Activated CD4-positive, CD25-positive, alpha-beta regulatory T cell treated with anti-CD3 and anti-CD28 coated beads, Interleukin-2, amount 50 U/mL, for 24 hours (primary cell): Measurements from ENCODE around the gene DACH1.

Experiments used
- ATAC-seq, 2 donors: fragments of 150-1000 bp; cut with Tn5 transposase; one replicate each; pipeline ENCODE4 v1.10.0; 2021; ENCODE audit warnings: mild to moderate bottlenecking in 1 of 2, moderate library complexity in 1 of 2

The DACH1 gene

DNA sequence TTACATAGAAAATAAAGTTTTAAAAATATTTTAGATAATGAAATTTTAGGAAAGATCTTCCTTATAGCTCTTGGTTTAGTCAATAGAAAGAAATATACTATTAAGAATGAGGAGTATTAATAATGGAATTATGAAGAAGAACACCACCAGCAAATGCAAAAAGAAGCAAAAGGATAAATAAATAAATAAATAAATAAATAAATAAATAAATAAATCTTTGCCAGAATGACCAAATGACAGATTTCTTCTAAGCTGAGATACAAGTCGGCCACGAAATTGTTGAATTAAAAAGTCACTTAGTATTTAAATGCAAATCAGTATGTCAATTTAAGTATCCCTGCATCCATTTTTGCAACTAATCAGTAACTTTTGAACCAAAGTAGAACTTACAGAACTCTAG is 95.9 kb downstream of the DACH1 start:
- ATAC-seq: no peak

DNA sequence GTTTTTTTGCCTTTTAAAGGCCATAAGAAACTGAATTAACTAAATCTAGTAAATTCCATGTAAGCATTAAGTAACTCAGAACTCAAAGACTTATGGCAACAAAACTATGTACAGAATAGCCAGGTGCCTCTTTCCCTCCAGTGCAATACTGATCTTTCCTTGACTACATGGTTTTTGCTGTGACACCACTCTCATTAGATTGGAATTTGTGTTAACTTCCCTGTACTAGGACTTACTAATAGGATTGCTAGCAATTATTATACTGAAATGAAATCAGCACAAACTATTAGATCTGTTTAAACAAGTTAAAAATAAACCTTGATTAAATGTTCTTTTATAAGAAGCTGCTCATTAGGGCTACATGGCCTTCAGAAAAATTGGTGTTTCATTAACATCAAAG is 96.3 kb downstream of the DACH1 start:
- ATAC-seq: no peak

DNA sequence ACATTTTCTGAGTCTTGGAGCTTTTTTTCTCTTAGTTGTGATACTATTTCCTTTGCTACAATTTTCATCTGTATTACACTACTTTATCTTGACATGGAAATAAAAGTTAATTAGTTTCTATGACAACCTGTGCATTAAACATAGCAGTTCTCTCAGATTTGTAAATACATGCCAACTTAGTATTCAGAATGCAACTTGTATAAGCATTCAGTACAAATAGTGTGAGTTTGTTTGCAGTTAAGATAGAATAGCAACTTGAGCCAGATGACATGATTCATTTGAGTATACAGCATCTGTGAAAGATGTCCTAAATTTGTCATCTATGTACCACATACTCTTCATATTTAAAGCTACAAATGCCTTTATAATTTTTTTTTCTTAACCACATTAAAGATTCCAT is 98.1 kb downstream of the DACH1 start:
- ATAC-seq: no peak

GRCh38 chr13:71759651-71760511 is 107.1 kb downstream of the DACH1 start:
- no peak for ATAC-seq

GRCh38 chr13:71758828-71759227 is 108.2 kb downstream of the DACH1 start:
- ATAC-seq: no peak

GRCh38 chr13:71754407-71754974 is 112.5 kb downstream of the DACH1 start:
- ATAC-seq: no peak

DNA sequence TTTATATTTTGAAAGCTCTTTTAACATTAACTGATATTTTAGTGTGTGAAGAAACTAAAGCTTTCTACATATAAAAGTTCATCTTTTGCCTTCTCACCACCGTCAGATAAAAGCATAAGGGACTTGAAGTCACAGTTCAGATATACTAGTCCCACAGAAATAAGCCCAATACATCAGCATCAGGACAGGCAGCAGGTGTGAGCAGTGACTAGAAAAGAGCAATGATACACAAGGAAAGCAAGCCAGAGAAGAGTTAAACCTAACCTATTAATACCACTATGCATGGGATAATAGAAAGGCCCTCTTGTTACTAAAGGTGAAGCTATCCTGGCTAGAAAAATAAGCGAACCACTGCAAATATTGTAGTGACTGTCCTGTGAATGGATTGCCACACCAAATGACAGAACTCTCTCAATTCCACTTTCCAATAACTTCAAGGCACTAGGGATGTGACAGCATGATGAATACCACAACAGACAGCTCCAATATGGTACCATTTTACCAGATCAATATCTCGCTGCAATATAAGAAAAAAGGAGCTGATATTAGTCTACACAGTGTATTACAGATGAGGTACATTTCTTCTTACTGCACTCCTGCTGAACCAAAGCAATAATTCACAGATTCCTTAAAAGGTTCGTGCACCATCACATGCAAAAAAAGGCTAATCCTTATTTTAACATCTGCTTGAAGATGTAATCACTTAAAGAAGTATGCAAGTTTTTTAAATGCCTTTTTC is 114.1 kb downstream of the DACH1 start:
- ATAC-seq: no peak

DNA sequence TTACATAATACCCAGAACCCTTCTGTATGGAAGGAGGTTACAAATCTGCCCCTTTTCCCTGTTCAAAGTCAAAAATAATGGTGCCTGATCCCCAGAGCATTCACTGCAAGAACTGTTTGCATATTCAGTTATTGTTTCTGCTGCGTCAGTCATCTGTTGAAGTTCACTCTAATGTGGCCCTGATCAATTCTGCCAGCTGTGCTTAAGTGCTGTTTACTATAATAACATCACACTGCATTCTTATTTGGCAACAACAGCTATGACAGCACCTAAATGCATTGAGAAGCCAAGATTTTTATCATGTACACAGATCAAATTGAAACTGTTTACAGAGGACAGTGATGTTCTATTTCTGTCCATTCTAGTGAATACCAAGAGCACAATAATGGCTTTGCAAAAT is 115.9 kb downstream of the DACH1 start:
- ATAC-seq: no peak

DNA sequence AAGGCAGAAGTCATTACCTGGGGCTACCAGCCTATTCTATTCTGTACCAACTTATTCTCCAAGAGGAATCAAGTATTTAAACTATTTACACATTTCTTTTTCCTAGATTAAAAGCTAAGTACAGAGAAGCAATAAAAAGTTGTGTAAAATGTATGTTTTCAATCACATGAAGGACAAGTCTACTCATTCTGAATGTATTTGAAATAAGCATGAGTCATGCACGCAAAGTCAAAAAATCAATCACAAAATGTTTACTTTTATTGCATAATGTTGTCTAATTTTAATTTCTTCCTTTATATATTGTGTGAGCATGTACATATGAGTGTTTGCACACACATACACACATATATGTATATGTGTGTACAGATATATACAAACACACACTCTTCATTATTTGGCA is 136.7 kb downstream of the DACH1 start:
- no peak for ATAC-seq

GRCh38 chr13:71729441-71729840 is 137.6 kb downstream of the DACH1 start:
- ATAC-seq: no peak

GRCh38 chr13:71727662-71728061 is 139.3 kb downstream of the DACH1 start:
- ATAC-seq: no peak

DNA sequence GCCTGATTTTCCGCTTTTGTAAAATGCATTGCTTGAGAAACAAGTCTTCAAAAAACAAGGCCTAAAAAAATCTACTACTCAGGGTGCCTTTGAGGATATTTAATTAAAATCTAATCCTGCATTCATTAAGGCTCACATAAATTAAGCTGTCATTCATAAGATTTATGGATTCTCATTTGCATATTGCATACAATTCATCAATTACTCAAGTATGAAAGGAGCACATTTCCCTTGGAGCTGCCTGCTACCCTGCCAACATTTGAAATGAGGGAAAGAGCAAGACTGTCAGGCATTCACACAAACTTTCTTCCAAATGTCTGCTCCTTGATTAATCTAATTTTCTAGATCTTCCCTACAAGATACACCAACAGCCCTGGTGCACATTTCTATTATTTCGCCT is 140.0 kb downstream of the DACH1 start:
- ATAC-seq: no peak

DNA sequence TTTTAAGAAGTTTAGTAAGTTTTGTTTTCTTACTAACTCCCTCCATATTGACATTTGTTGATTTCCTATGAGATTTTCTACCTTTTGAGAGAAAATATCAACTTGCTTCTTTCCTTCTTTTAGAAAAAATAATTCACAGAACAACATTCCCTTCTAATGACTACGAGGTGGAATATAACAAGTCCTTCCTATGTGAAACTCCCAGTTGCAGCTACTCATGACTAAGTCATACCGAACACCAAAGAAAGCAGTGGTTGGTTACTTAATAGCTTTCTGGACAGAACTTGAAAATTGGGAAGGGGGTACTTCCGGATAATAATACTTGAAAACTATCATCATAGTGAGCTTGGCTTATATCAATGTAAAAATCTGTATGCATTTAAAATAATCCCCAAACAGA is 144.8 kb downstream of the DACH1 start:
- no peak for ATAC-seq

DNA sequence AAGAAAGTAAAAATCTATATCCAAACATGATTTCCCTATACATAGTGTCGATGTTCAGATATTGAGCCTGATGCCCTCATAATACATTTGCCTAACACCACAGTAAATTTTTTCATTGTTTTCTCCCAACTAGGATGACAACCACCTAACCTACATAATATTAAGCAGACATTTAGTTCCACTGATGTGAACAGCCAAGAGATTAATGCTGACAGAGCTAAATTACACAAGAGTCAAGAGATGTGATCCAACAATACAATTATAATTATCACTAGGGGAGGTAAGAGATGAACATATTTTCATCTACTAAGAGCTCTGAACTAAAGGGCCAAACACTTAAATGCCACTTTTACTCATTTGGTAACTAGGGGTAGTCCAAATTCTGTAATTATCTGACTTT is 145.9 kb downstream of the DACH1 start:
- ATAC-seq: no peak

DNA sequence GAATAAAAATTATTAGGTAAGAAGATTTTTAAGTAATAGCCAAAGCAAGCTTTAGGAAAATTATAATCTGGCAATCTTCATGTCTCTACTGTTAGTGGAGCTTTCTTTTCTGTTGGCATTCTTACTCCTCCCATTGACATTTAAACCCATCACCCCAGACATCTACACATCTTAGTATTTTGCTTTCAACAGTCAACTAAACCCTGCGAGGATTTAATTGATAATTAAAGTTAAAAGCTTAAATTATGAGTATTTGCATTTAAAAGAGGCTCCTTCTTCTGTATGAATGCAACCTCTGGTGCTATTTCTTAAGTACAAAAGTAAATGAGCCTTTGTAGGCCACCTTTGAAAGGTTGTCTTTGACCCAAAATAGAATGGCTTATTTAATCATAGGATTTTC is 148.1 kb downstream of the DACH1 start:
- ATAC-seq: no peak

DNA sequence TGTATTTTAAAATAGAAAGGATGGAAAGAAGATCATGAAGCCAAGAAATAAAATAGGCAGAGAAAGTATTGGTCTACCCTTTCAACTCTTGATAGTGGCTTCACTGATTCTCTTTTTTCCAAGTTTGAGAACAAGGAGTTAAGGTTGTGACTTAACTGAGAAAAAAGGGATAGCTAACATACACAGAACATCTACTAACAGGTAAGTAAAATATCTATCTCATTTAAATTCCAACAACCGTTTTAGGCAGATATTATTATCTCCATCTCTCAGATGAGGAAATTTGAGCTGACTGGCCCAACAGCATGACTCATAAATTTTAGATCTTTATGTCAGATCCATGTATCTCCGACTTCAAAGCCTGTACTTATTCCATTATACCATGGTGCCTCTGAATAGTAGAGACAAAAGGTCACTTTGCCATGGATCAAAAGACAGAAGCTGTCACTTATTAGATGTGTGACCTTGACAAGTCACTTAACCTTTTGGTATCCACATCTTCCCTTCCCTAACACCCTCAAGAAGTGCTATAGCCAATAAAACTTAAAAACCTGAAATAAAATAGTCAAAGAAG is 152.1 kb downstream of the DACH1 start:
- no peak for ATAC-seq

GRCh38 chr13:71712988-71713653 is 153.9 kb downstream of the DACH1 start:
- ATAC-seq: no peak

DNA sequence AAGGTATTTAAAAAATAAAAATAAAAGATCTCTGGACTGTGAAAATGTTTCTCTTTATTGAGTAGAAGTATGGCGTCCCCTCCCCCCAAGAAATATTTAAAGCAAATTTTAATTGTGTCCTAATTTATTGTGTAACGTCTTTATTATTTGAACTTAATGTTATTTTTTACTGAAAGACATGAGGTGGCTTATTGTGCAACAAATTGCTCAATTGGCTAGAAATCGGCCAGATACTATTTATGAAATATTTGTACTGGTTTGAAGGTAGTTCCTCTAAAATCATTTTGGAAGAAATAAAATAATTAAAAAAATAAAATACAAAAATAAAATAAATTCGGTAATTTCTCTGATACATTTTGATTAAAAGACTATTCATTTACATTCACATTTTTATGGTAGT is 162.3 kb downstream of the DACH1 start:
- no peak for ATAC-seq

GRCh38 chr13:71703138-71703537 is 163.9 kb downstream of the DACH1 start:
- ATAC-seq: no peak

GRCh38 chr13:71702253-71702652 is 164.8 kb downstream of the DACH1 start:
- ATAC-seq: no peak

- no peak for ATAC-seq
These were observed 165.3 kb downstream of the DACH1 start for GRCh38 chr13:71701741-71702140.

DNA sequence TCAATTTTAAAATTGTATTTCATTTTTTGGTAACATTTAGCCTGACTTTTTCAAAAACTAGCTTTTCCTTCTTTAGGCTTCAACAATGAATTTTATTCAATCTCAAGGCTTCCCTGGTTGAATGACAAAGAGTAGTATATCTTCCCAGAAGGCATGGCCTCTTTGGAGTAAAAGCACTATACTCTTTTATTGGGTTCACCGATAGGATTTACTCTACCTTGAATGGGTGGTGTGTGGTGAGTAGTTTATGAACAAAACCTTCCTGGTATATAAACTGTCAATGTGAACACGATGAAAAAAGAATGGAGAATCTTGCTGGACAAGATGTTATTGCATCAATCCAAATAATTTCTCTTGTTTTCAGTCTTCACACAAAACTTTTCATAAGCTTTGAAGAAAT is 167.7 kb downstream of the DACH1 start:
- ATAC-seq: no peak

GRCh38 chr13:71695662-71696061 is 171.3 kb downstream of the DACH1 start:
- no peak for ATAC-seq
